ENCODE measurements around the gene ADRA1B. TPM values are rescaled to one million over a fixed set of nuclear protein-coding genes. Genes with fewer than 3 reads are reported as not detected.

Gene ADRA1B
- polyA plus RNA-seq, 2 of the 4 experiments (the other 2 are of a cell fraction), result 4.4 to 8.5 TPM

DNA sequence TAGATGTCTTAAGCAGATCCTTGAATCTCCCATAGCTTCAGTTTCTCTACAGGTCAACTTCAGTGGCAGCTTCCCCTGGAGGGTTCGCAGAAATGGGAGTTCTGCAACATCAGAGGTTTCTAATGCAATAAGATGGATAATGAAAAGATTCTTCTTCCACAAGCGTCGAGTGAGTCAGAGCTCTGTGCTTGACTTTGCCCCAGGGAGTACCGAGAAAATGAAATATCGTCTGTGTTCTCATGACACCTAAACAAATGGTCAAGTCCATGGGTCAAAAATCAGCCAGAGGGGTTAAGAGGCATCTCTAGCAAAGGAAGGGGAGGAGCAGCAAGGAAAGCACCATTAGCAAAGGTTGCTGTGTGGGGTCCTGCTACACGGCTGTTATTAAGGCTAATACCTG lies 3.2 kb upstream of the ADRA1B start (continued):
- TF ChIP-seq, protein P1, sequence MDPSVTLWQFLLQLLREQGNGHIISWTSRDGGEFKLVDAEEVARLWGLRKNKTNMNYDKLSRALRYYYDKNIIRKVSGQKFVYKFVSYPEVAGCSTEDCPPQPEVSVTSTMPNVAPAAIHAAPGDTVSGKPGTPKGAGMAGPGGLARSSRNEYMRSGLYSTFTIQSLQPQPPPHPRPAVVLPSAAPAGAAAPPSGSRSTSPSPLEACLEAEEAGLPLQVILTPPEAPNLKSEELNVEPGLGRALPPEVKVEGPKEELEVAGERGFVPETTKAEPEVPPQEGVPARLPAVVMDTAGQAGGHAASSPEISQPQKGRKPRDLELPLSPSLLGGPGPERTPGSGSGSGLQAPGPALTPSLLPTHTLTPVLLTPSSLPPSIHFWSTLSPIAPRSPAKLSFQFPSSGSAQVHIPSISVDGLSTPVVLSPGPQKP (IDR thresholded peaks at IDR 0.05; ENCODE audit: low read depth, low read length), result no peak
- TF ChIP-seq EHMT2 (IDR thresholded peaks at IDR 0.05; ENCODE audit: low read depth) (no peak), JUNB (IDR thresholded peaks at IDR 0.05) (peak; percentile 89), POLR2A (IDR thresholded peaks at IDR 0.05; ENCODE audit: low read length) (no peak), CBX2 (IDR thresholded peaks at IDR 0.05; ENCODE audit: borderline replicate concordance, low read depth) (no peak), HDAC2 (IDR thresholded peaks at IDR 0.05) (no peak), RARB (CRISPR knock-in tag; IDR thresholded peaks at IDR 0.05) (peak; percentile 81; the same call in 1 of the 2 replicates), HOXB13 (CRISPR knock-in tag; IDR thresholded peaks at IDR 0.05; ENCODE audit: low read depth) (no peak), ZNF302 (CRISPR knock-in tag; IDR thresholded peaks at IDR 0.05) (no peak), ESRRA (IDR thresholded peaks at IDR 0.05; ENCODE audit: borderline replicate concordance, low read length) (no peak), GATA3 (IDR thresholded peaks at IDR 0.05; ENCODE audit: borderline replicate concordance) (peak; percentile 81; the same call in 1 of the 2 replicates), KDM5A (IDR thresholded peaks at IDR 0.05) (no peak), HOXB5 (CRISPR knock-in tag; IDR thresholded peaks at IDR 0.05) (0 out of 2 replicates have a peak, but pooled peaks have one; percentile 47), FOSB (CRISPR knock-in tag; IDR thresholded peaks at IDR 0.05) (no peak), CHD4 (IDR thresholded peaks at IDR 0.05; ENCODE audit: borderline replicate concordance) (no peak), POLR2AphosphoS2 (conservative IDR thresholded peaks at IDR 0.05; ENCODE audit: low read length) (no peak), CEBPB (IDR thresholded peaks at IDR 0.05) (peak; percentile 95 to 96)
- TF ChIP-seq, protein P2, sequence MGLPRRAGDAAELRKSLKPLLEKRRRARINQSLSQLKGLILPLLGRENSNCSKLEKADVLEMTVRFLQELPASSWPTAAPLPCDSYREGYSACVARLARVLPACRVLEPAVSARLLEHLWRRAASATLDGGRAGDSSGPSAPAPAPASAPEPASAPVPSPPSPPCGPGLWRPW (IDR thresholded peaks at IDR 0.05), result peak; percentile 54; the same call in 1 of the 2 replicates
- TF ChIP-seq, protein P3, sequence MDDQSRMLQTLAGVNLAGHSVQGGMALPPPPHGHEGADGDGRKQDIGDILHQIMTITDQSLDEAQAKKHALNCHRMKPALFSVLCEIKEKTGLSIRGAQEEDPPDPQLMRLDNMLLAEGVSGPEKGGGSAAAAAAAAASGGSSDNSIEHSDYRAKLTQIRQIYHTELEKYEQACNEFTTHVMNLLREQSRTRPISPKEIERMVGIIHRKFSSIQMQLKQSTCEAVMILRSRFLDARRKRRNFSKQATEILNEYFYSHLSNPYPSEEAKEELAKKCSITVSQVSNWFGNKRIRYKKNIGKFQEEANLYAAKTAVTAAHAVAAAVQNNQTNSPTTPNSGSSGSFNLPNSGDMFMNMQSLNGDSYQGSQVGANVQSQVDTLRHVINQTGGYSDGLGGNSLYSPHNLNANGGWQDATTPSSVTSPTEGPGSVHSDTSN (IDR thresholded peaks at IDR 0.05), result peak; percentile 49; the same call in 1 of the 2 replicates
- TF ChIP-seq, protein P4, sequence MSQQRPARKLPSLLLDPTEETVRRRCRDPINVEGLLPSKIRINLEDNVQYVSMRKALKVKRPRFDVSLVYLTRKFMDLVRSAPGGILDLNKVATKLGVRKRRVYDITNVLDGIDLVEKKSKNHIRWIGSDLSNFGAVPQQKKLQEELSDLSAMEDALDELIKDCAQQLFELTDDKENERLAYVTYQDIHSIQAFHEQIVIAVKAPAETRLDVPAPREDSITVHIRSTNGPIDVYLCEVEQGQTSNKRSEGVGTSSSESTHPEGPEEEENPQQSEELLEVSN (IDR thresholded peaks at IDR 0.05; ENCODE audit: borderline replicate concordance, low read depth), result no peak

DNA sequence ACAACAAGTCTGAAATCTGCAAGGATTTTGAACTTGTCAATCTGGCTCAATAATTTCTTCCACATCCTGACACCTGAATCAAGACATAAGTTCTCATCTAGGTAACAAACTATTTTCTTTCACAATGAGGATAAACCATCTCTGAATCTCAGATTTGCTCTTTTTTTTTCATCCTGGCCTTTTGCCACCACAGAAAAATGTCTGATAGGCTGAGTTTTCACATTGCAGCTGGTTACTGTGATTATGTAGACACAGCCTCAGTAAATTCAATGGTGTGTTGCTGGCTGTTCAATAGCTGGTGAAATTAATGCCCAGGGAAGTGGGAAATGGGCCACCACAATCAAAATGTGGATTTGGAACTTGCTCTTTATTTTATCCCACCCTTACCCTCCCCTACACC lies 2.8 kb upstream of the ADRA1B start:
- POLR2A ChIA-PET, result interaction anchor here (1.1 kb wide), 1 partner anchor 140 kb away, joined by 3 read pairs; no protein-coding TSS in a partner anchor
- ATAC-seq (no peak), FAIRE-seq (peak; percentile 18), DNase-seq (ENCODE audit: low read depth in 1 of 2, low spot score in 1 of 2) (no peak)
- peaks cover 84% of the 10 kb centered on the region for H3K4me1 ChIP-seq
- TF ChIP-seq NPAS2 (CRISPR knock-in tag; IDR thresholded peaks at IDR 0.05; ENCODE audit: borderline replicate concordance) (no peak), HOXA7 (CRISPR knock-in tag; IDR thresholded peaks at IDR 0.05) (no peak), TFCP2L1 (CRISPR knock-in tag; IDR thresholded peaks at IDR 0.05) (no peak), MAFK (IDR thresholded peaks at IDR 0.05; ENCODE audit: partially characterized antibody) (no peak), FOSL2 (IDR thresholded peaks at IDR 0.05) (no peak), FOSL2 (CRISPR knock-in tag; IDR thresholded peaks at IDR 0.05) (no peak), RARB (CRISPR knock-in tag; IDR thresholded peaks at IDR 0.05) (no peak), EHMT2 (IDR thresholded peaks at IDR 0.05; ENCODE audit: low read depth) (no peak), JUNB (IDR thresholded peaks at IDR 0.05) (no peak), KDM1A (IDR thresholded peaks at IDR 0.05; ENCODE audit: low read depth) (no peak), FOSB (CRISPR knock-in tag; IDR thresholded peaks at IDR 0.05) (no peak), EHF (CRISPR knock-in tag; IDR thresholded peaks at IDR 0.05) (no peak), CEBPB (IDR thresholded peaks at IDR 0.05) (no peak), ESRRA (IDR thresholded peaks at IDR 0.05; ENCODE audit: borderline replicate concordance, low read length) (no peak)
- TF ChIP-seq, protein P5, sequence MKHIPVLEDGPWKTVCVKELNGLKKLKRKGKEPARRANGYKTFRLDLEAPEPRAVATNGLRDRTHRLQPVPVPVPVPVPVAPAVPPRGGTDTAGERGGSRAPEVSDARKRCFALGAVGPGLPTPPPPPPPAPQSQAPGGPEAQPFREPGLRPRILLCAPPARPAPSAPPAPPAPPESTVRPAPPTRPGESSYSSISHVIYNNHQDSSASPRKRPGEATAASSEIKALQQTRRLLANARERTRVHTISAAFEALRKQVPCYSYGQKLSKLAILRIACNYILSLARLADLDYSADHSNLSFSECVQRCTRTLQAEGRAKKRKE (CRISPR knock-in tag; IDR thresholded peaks at IDR 0.05; ENCODE audit: low read depth), result no peak
- TF ChIP-seq, protein P1 (IDR thresholded peaks at IDR 0.05; ENCODE audit: low read depth, low read length), result no peak
- TF ChIP-seq, protein P6, sequence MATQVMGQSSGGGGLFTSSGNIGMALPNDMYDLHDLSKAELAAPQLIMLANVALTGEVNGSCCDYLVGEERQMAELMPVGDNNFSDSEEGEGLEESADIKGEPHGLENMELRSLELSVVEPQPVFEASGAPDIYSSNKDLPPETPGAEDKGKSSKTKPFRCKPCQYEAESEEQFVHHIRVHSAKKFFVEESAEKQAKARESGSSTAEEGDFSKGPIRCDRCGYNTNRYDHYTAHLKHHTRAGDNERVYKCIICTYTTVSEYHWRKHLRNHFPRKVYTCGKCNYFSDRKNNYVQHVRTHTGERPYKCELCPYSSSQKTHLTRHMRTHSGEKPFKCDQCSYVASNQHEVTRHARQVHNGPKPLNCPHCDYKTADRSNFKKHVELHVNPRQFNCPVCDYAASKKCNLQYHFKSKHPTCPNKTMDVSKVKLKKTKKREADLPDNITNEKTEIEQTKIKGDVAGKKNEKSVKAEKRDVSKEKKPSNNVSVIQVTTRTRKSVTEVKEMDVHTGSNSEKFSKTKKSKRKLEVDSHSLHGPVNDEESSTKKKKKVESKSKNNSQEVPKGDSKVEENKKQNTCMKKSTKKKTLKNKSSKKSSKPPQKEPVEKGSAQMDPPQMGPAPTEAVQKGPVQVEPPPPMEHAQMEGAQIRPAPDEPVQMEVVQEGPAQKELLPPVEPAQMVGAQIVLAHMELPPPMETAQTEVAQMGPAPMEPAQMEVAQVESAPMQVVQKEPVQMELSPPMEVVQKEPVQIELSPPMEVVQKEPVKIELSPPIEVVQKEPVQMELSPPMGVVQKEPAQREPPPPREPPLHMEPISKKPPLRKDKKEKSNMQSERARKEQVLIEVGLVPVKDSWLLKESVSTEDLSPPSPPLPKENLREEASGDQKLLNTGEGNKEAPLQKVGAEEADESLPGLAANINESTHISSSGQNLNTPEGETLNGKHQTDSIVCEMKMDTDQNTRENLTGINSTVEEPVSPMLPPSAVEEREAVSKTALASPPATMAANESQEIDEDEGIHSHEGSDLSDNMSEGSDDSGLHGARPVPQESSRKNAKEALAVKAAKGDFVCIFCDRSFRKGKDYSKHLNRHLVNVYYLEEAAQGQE (IDR thresholded peaks at IDR 0.05), result no peak
- H3K9me3 ChIP-seq, result no peaks in the 10 kb centered on the region
- 0 out of 3 replicates have a peak overlapping the region, but pooled peaks have one; percentile 5 for H3K4me3 ChIP-seq
- peak overlapping the region; percentile 75 for H3K4me2 ChIP-seq
- CTCF ChIA-PET, result interaction anchor here (0.9 to 16.6 kb wide), 5 partner anchors 24 to 467 kb away, joined by 3 to 220 read pairs (median 4); no protein-coding TSS in a partner anchor
- H3K27ac ChIP-seq, result peak overlapping the region; percentile 89 to 96

Data from A549 (cell line).